HG03442 (cell line): Measurements from ENCODE around the gene CDR2L.
"Not testable (repeated sequence)": the region's sequence is repeated elsewhere in the genome, so short reads cannot be mapped to it uniquely, and the experiment has no call there.

Experiments
- ATAC-seq: cut with Tn5 transposase; IDR thresholded peaks from one replicate; pipeline ENCODE4 v1.9.1; 2021; ENCODE audit warnings: mild to moderate bottlenecking, moderate library complexity; ENCODE audit not compliant: unreplicated experiment

Gene CDR2L

DNA sequence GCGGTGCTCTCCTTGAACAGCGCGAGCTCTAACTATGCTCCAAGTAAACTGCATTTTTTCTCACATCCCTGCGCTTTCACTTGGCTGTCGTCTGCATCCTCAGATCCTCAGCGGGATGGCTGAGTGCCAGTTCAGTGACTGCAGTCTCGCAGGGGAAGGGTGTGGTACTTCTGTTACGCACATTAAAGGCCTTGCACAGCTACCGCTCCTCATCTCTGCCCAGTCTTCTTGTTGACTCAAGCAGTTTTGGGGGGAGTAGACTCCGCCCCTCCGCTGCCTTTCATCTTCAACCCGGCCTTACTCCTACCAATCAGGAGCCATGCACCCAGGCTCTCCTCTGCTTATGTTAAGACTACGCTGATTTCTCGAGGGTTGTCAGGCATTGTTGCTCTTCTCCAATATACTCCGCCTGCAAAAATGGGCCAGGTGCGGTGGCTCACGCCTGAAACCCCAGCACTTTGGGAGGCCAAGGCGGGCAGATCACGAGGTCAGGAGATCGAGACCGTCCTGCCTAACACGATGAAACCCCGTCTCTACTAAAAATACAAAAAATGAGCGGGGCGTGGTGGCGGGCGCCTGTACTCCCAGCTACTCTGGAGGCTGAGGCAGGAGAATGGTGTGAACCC is 49.3 kb downstream of the CDR2L start:
- ATAC-seq = no peak

DNA sequence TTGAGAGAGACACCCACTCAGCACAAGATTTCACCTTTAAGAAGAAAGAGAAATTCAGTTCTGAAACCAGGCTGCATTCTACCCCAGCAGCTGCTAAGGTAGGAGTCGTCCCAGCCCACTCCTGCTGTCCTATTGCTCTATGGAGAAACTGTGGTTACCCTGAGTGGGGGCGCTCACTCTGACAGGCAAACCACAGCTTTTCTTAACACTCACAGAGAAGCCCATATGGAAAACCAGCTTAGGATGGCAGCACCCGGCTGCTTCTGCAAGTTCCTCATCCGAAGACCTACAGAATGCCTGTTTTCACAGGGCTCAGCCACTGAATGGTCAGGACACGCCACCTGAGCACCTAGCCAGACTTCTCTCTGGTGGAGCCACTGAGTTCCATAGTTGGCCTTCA is 51.8 kb downstream of the CDR2L start:
- no peak for ATAC-seq

DNA sequence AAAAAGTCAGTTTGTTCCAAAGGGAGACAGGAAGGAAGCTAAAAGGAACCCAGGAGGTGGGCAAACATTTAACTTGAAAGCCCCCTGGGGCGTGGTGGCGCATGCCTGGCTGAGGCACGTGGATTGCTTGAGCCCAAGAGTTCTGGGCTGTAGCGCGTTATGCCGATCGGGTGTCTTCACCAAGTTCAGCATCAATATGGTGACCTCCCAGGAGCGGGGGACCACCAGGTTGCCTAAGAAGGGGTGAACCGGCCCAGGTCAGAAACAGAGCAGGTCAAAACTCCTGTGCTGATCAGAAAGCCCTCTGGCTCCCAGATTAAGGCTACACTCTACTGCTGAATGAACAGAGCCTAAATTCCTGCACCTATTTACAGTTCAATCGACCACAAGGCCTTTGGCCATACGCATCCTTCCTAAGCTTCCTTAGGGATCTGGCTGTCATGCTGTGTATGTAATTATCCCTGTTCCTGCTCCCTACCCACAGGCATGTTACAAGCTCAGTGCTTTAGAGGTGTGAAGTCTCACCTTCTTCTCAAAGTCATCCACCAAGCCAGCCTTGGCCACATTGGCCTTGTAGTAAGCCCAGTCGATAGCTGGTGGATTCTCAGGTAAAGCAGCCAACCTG is 54.3 kb downstream of the CDR2L start:
- ATAC-seq = no peak

DNA sequence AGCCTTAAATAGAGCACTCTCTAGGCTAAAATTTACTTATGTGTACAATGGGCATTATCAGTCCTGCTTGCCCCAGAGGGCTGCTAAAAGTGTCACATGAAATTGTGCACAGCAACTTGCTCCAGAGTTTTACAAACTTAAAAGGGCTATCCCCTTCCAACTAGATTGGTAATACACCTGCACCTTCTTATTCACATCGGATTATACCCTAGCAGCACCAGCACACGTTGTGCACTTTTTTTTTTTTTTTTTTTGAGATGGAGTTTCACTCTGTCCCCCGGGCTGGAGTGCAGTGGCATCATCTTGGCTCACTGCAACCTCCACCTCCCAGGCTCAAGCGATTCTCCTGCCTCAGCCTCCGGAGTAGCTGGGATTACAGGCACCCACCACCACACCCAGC is 56.4 kb downstream of the CDR2L start:
- not testable (repeated sequence) for ATAC-seq

DNA sequence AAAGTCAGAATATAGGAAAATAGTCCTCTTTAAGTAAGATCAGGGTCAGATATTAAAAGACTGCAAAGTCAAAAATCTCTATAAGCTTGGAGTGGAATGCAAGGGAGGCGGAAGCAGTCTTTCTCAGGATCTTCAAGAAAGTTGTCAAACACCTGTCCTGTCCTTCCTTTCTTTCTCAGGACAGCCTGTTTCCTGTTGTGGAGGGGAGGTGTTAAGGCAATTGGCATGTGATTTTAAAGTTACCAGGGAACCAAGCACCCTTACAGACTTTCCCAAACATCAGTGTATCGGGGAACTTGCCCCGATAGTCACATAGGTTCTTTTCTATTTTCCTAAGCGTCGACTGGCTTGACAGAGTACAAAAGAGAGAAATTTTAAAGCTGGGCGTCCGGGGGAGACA is 57.3 kb downstream of the CDR2L start:
- ATAC-seq = no peak

DNA sequence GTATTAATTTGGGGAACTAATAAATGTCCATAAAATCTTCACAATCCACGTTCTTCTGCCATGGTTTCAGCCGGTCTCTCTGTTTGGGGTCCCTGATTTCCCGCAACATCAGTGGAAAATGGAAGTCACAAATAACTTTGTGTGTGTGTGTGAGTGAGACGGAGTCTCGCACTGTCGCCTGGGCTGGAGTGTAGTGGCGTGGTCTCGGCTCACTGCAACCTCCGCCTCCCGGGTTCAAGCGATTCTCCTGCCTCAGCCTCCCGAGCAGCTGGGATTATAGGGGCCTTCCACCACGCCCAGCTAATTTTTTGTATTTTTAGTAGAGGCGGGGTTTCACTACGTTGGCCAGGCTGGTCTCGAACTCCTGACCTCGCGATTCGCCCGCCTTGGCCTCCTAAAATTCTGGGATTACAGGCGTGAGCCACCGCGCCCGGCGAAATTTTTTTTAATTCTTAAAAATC is 58.5 kb downstream of the CDR2L start:
- not testable (repeated sequence) for ATAC-seq

DNA sequence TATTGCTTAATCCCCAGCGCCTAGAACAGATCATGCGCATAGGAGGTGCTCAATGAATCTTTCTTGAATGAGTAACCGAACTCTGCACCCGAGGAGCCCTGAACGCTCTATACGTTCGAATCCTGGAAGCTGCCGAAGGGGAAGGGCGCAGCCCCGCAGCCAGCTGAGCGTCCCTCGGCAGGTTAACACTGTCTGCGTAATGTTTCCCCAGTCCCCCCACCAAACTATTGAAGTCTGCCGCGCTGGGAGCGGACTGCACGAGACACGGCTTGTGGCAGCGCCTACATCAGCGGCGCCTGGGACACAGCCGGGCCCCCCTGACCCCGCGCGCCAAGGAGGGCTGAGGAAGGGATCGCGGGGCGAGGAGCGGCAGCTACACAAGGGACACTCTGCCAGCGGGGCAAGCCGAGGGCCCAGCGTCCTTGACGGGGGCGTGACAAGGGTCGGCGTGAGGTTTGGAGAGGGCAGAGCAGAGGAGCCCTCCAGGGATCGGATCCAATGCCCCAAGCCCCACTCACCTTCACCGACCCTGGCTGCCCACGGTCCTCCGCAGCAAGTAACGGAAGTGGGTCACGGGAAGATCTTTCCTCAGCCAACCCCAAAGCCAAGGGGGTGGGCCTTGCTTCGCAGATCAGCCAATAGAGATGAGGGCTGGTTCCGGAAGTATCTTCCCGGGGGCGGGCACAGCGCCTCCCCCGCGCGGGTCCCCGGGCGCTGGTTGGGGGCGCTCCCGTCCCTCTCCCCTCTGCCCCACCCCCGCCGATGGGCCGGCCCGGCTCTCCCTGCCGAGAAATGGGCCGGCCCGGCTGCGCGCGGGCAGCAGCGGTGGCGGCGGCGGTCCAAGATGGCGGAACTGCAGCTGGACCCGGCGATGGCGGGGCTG is 59.2 kb downstream of the CDR2L start, which contains the start of the genes ATP5PD and KCTD2:
TSS of gene ATP5PD (minus strand) at position 563 of the 883 bp plus-strand sequence. CDS start 4,319 bp downstream, outside the sequence.
TSS of gene KCTD2 (plus strand) at position 819 of the 883 bp plus-strand sequence. CDS start at position 845, 26 bp downstream.
- peak; percentile 92 for ATAC-seq

DNA sequence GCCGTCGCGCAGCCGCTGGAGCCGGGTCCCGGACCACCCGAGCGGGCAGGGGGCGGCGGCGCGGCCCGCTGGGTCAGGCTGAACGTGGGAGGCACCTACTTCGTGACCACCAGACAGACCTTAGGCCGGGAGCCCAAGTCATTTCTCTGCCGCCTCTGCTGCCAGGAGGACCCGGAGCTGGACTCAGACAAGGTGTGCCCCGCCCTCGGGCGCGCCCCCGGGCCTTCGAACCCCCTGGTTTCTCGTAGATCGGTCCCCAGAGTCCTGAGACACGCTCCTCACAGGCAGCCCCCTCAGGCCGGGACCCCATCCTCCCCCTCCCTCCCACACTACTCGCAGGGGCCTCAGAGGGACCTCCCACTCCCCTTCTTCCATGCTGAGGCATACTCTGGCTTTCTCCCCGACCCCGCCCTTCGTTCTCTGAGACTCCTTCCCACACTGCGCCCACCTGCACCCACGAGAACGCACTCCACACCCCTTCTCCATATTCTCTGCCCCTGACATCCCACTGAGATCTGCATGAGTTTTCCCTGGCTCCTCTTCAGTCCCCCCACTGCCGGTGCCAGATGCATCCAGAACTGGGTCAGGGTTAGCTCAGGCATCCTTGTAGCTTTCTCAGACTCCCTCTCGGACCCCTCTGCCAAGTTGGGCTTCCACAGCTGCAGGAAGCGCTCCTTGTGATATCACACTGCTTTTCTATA is 60.1 kb downstream of the CDR2L start:
- ATAC-seq = peak; percentile 9

DNA sequence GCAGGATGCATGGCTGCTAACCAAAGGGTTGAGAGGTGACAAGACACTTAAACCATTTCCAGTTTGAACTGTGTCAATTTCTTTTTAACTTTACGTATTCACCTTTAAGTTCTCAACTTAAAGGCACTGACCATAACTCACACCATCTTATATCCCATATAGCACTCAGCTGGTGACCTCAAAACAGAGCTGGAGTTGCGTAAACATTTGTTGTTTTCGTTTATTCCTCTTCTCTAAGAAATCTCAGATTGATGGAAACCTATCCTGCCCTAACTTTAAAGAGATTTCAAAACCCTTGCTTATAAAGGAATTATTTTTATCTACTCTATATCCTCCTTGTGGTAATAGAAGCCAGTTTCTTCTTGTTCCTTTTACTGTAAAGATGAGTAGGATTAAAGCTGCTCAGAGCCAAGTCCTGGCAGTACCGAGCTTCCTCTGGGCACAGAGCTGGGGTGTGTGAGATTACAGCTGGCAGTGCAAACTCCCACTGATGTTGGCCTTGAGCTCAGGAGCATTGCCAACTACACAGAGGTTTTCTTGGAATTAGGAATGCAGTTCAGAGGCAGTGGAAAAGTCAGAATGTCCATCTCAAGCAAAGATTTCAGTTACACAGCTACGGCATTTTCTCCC is 60.9 kb downstream of the CDR2L start:
- ATAC-seq = no peak

DNA sequence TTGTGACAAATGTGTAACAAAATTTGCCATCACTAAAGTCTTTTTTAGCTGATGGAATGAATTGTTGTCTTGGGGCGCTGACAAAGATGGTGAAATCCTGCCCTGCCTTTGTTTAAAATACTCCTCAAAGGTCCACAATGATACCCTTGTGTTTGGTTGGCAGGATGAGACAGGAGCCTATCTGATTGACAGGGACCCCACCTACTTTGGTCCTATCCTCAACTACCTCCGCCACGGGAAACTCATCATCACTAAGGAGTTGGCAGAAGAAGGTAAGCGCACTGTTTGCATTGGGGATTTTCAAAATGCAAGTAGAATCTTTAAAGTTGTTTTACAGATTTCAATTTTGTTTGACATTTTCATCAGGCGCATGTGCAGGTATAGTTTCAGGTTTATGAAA is 61.6 kb downstream of the CDR2L start:
- no peak for ATAC-seq

DNA sequence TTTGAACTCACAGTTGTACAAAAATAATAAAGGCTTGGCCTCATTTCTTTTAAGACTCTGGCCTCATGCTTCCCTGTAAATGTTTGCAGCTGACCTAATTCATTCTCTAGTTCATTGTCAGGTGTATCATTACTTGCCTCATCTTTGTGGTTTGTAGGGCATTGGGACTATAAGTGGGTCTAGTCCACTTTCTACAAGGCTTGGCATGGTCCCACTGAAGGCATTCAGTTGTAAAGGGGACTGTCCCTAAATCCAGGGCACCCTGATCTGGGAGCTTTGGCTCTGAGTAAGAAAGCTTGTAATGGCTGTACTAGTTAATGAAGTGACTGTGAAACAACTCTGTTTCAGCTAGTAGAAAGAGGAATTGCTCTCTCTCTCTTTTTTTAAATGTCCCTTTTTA is 62.3 kb downstream of the CDR2L start:
- ATAC-seq = no peak

DNA sequence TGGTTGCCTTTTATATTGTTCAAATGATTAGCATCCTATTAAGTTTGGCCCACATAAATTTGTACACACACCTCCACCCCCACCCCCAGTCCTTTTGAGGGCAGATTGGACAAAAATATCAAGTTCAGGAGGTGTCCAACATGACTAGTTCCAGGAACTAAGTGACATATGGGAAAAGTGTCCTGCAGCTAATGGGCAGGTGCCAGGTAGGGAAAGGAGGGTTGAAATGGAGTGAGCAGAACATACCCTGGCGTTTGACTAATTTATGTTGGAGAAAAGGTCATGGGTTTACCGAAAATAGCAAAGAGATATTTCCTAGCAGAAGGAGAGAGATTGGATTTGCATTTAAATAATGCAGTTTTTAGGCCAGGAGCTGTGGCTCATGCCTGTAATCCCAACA is 64.5 kb downstream of the CDR2L start:
- ATAC-seq = no peak
